IMR-90 (cell line): ENCODE data around the gene PRDM5. TPM values are rescaled to one million over a fixed set of nuclear protein-coding genes. Genes with fewer than 3 reads are reported as not detected.

Source experiments
- ATAC-seq: fragments of 200-7000 bp; cut with Tn5 transposase; 2 replicates; pipeline ENCODE4 v1.9.1; 2020; ENCODE audit warnings: low read depth, mild to moderate bottlenecking, moderate library complexity
- BruUV-seq: library from RNA; stranded (reverse); fragments of 400-500 nt; replicated peaks from 2 replicates; lab custom pipeline; 2021; lab: Mats Ljungman, UMichigan
- CTCF ChIA-PET: fragments of 300-600 bp; formaldehyde crosslinking; extraction: SDS; loops from one replicate; lab custom pipeline; 2021; ENCODE audit warnings: antibody characterized with exemption; lab: Yijun Ruan, JAX
- POLR2A ChIA-PET: fragments of 300-600 bp; sonication (Branson Sonifier 250); formaldehyde crosslinking; loops from one replicate; lab custom pipeline; 2022; ENCODE audit warnings: antibody characterized with exemption; ENCODE audit not compliant: unreplicated experiment; lab: Charles Lee
- DNase-seq: peaks from one replicate; pipeline ENCODE4 v3.0.0; 2013
- H2AFZ ChIP-seq: replicated peaks from 2 replicates; pipeline ENCODE3; 2013; ENCODE audit warnings: low read length, mild to moderate bottlenecking; ENCODE audit not compliant: poor library complexity
- H2AK5ac ChIP-seq: 2 replicates; pipeline ENCODE4 v1.6.1; 2013; ENCODE audit warnings: low read depth, low read length, inconsistent platforms
- H2AK9ac ChIP-seq: replicated peaks from 2 replicates; pipeline ENCODE3; 2013; ENCODE audit warnings: mild to moderate bottlenecking, low read depth, low read length, moderate library complexity; ENCODE audit not compliant: poor library complexity
- H2BK120ac ChIP-seq: 2 replicates; pipeline ENCODE4 v1.6.1; 2013; ENCODE audit warnings: low read depth, low read length, inconsistent platforms
- H2BK15ac ChIP-seq: 3 replicates; pipeline ENCODE4 v1.6.1; 2013; ENCODE audit warnings: low read depth, low read length, inconsistent platforms
- H2BK20ac ChIP-seq: 2 replicates; pipeline ENCODE4 v1.6.1; 2013; ENCODE audit warnings: low read depth, mild to moderate bottlenecking, inconsistent platforms, low read length, moderate library complexity
- H2BK5ac ChIP-seq: 2 replicates; pipeline ENCODE4 v1.6.1; 2013; ENCODE audit warnings: mild to moderate bottlenecking, low read depth, low read length, inconsistent platforms; ENCODE audit not compliant: poor library complexity, severe bottlenecking
- H3K14ac ChIP-seq: replicated peaks from 2 replicates; pipeline ENCODE4 v1.6.1; 2013; ENCODE audit warnings: low read depth, low read length, inconsistent platforms
- H3K18ac ChIP-seq: 2 replicates; pipeline ENCODE4 v1.6.1; 2013; ENCODE audit warnings: low read depth, low read length, control low read depth
- H3K23ac ChIP-seq: 2 replicates; pipeline ENCODE4 v1.6.1; 2013; ENCODE audit warnings: low read depth, low read length, inconsistent platforms
- H3K27ac ChIP-seq: 2 replicates; pipeline ENCODE4 v1.5.1; 2013; ENCODE audit warnings: mild to moderate bottlenecking, control low read depth, low read length; ENCODE audit not compliant: insufficient read depth
- H3K27me3 ChIP-seq: 2 replicates; pipeline ENCODE4 v1.6.1; 2013; ENCODE audit warnings: low read length; ENCODE audit not compliant: control insufficient read depth, insufficient read depth
- H3K36me3 ChIP-seq: 2 replicates; pipeline ENCODE4 v1.6.1; 2013; ENCODE audit warnings: low read length, mixed read lengths; ENCODE audit not compliant: control insufficient read depth, insufficient read depth
- H3K4ac ChIP-seq: 2 replicates; pipeline ENCODE4 v1.6.1; 2013; ENCODE audit warnings: low read depth, low read length, inconsistent platforms
- H3K4me1 ChIP-seq: 2 replicates; pipeline ENCODE4 v1.6.1; 2013; ENCODE audit warnings: low read length, mixed read lengths; ENCODE audit not compliant: control insufficient read depth, insufficient read depth
- H3K4me2 ChIP-seq: 2 replicates; pipeline ENCODE4 v1.6.1; 2013; ENCODE audit warnings: low read depth, mild to moderate bottlenecking, control low read depth, low read length, moderate library complexity
- H3K4me3 ChIP-seq: 2 replicates; pipeline ENCODE4 v1.5.1; 2013; ENCODE audit warnings: low read depth, mild to moderate bottlenecking, control low read depth, low read length, moderate library complexity; ENCODE audit not compliant: insufficient read depth
- H3K56ac ChIP-seq: 2 replicates; pipeline ENCODE4 v1.6.1; 2013; ENCODE audit warnings: low read length, inconsistent platforms; ENCODE audit not compliant: insufficient read depth; ENCODE audit errors: extremely low read depth
- H3K79me1 ChIP-seq, 2 experiments: 2 replicates each; pipeline ENCODE4 v1.6.1; 2013; ENCODE audit warnings: low read length in 2 of 2, inconsistent platforms in 1 of 2, low read depth in 1 of 2
- H3K9ac ChIP-seq: 2 replicates; pipeline ENCODE4 v1.6.1; 2013; ENCODE audit warnings: low read depth, low read length, control low read depth
- H3K9me1 ChIP-seq: 2 replicates; pipeline ENCODE4 v1.6.1; 2013; ENCODE audit warnings: low read length, inconsistent platforms; ENCODE audit not compliant: insufficient read depth
- H3K9me3 ChIP-seq: 2 replicates; pipeline ENCODE4 v1.6.1; 2013; ENCODE audit warnings: low read length; ENCODE audit not compliant: control insufficient read depth, insufficient read depth
- H4K20me1 ChIP-seq: 2 replicates; pipeline ENCODE4 v1.6.1; 2013; ENCODE audit warnings: low read length, inconsistent platforms; ENCODE audit not compliant: insufficient read depth
- H4K5ac ChIP-seq: 2 replicates; pipeline ENCODE4 v1.6.1; 2013; ENCODE audit warnings: mild to moderate bottlenecking, low read depth, low read length, control low read depth
- H4K8ac ChIP-seq, 2 experiments: 2 replicates each; pipeline ENCODE4 v1.6.1; 2013; ENCODE audit warnings: low read depth in 2 of 2, low read length in 2 of 2, control low read depth in 1 of 2, inconsistent platforms in 1 of 2
- H4K91ac ChIP-seq: 2 replicates; pipeline ENCODE4 v1.6.1; 2013; ENCODE audit warnings: low read depth, low read length, inconsistent platforms; ENCODE audit not compliant: insufficient read depth
- BHLHE40 ChIP-seq: fragments of 150-350 bp; IDR thresholded peaks from 2 replicates; pipeline ENCODE4 v1.6.1; 2016; ENCODE audit warnings: mild to moderate bottlenecking, low read depth, low read length
- CEBPB ChIP-seq: IDR thresholded peaks from 2 replicates; pipeline ENCODE4 v1.6.1; 2012; ENCODE audit warnings: low read depth, low read length, improper control_type of control experiment
- CHD1 ChIP-seq: IDR thresholded peaks from 2 replicates; pipeline ENCODE4 v1.6.1; 2012; ENCODE audit warnings: low read depth, low read length, improper control_type of control experiment
- FOS ChIP-seq: fragments of 150-350 bp; IDR thresholded peaks from 2 replicates; pipeline ENCODE4 v1.6.1; 2016; ENCODE audit warnings: low read depth, low read length
- MAFK ChIP-seq: IDR thresholded peaks from 2 replicates; pipeline ENCODE4 v1.6.1; 2012; ENCODE audit warnings: low read depth, low read length, improper control_type of control experiment
- MAZ ChIP-seq: IDR thresholded peaks from 2 replicates; pipeline ENCODE4 v1.6.1; 2012; ENCODE audit warnings: low read depth, mild to moderate bottlenecking, low read length, improper control_type of control experiment, moderate library complexity, borderline replicate concordance
- MXI1 ChIP-seq: IDR thresholded peaks from 2 replicates; pipeline ENCODE4 v1.6.1; 2012; ENCODE audit warnings: low read depth, mild to moderate bottlenecking, low read length, moderate library complexity, borderline replicate concordance
- NFE2L2 ChIP-seq: fragments of 150-350 bp; IDR thresholded peaks from 2 replicates; pipeline ENCODE4 v1.6.1; 2016; ENCODE audit warnings: low read depth, mild to moderate bottlenecking, low read length
- POLR2A ChIP-seq: IDR thresholded peaks from 2 replicates; pipeline ENCODE4 v1.6.1; 2012; ENCODE audit warnings: mild to moderate bottlenecking, low read depth, low read length
- RAD21 ChIP-seq: IDR thresholded peaks from 2 replicates; pipeline ENCODE4 v1.6.1; 2012; ENCODE audit warnings: low read length, improper control_type of control experiment
- RCOR1 ChIP-seq: IDR thresholded peaks from 2 replicates; pipeline ENCODE4 v1.6.1; 2012; ENCODE audit warnings: mild to moderate bottlenecking, low read length, improper control_type of control experiment; ENCODE audit not compliant: insufficient replicate concordance
- RFX5 ChIP-seq: IDR thresholded peaks from 2 replicates; pipeline ENCODE4 v1.8.0; 2012; ENCODE audit warnings: low read depth, mild to moderate bottlenecking, low read length, moderate library complexity
- SMC3 ChIP-seq: fragments of 150-350 bp; IDR thresholded peaks from 2 replicates; pipeline ENCODE4 v1.6.1; 2016; ENCODE audit warnings: low read depth, mild to moderate bottlenecking, antibody characterized with exemption, low read length, moderate library complexity
- WGBS, 2 experiments: methylation state at CpG; one replicate each; pipeline versions ENCODE4 v1.1.5 to v1.1.7; 2013; ENCODE audit warnings: missing lambda C conversion rate in 2 of 2; ENCODE audit not compliant: insufficient read length in 1 of 2; ENCODE audit errors: extremely low coverage in 2 of 2; 5-methylcytosine and 5-hydroxymethylcytosine counted together
- dilution Hi-C: fragments of 300-500 bp; cut with HindIII; formaldehyde crosslinking; loops from one replicate; pipeline ENCODE4 v1.14.3; 2018; ENCODE audit warnings: low sequenced_read_pairs; ENCODE audit not compliant: unreplicated experiment
- in situ Hi-C: fragments of 300-500 bp; cut with MboI; formaldehyde crosslinking; loops from 3 replicates; pipeline ENCODE4 v1.14.3; 2019; ENCODE audit warnings: low sequenced_read_pairs, inconsistent platforms, mixed read lengths
- intact Hi-C: fragments of 100-400 bp; cut with micrococcal nuclease; formaldehyde crosslinking; loops from 2 replicates; pipeline ENCODE4 v1.10.0; 2022
- polyA plus RNA-seq, 3 experiments: library from polyadenylated mRNA; depleted of rRNA; stranded (reverse); fragments of >200 nt; gene quantifications; 2 replicates each; pipeline ENCODE4 v1.2.3, GENCODE V29; 2012; ENCODE audit warnings: low replicate concordance in 1 of 3
- total RNA-seq: library from RNA; depleted of rRNA; stranded (reverse); fragments of >200 nt; gene quantifications from 2 replicates; pipeline ENCODE4 v1.2.3, GENCODE V29; 2012
- TF ChIP-seq, protein P1 (sequence below): conservative IDR thresholded peaks from 2 replicates; pipeline ENCODE4 v1.5.1; 2012; ENCODE audit warnings: mild to moderate bottlenecking, low read depth, low read length, improper control_type of control experiment
- TF ChIP-seq, protein P2 (sequence below): fragments of 150-350 bp; IDR thresholded peaks from 2 replicates; pipeline ENCODE4 v1.6.1; 2016; ENCODE audit warnings: low read depth, mild to moderate bottlenecking, low read length, moderate library complexity, borderline replicate concordance
- TF ChIP-seq, protein P3 (sequence below): fragments of 150-350 bp; IDR thresholded peaks from 2 replicates; pipeline ENCODE4 v1.6.1; 2017; ENCODE audit warnings: mild to moderate bottlenecking, antibody characterized with exemption, low read length, low read depth

Gene PRDM5
- total and polyA plus RNA-seq, 2 of the 4 experiments (the other 2 are of a cell fraction) = 4.1 to 10.8 TPM

DNA sequence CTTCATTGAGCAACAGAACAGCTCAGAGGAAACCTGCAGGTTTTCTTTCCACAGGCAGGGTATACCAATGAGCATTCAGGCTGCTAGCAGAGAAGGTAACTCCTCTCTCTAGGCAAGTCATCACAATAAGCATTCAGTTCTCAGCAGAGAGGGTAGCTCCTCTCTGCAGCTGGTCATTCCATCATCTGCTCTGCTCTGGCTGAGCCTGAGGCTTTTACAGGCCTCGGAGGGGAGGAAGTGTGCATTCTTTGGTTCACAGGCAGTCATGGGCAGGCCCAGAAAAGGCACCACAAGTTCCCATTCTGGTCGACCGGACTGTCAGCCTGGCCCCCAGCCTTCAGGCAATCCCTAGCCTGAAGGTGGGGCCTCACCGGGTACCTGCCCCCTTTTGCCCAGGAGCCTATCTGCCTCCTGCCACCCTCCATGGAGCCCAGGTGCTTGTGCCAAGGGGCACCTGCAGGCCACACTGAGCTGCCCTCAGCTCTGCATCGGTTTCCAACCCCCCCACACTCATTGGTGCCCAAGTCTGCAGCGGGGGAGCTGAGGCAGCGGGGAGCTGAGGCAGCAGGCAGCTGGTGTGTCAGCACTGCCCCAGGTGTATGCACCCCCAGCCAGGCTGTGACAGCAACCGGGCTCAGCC is 83.1 kb downstream of the PRDM5 start:
- Histone ChIP-seq H3K36me3 (no peaks in the 10 kb centered on the region), H3K4me1 (peaks cover 3% of the 10 kb centered on the region), H2BK20ac (no peak overlapping the region), H2AK9ac (no peak overlapping the region), H2BK5ac (no peak overlapping the region), H4K91ac (no peak overlapping the region), H3K4ac (no peak overlapping the region), H3K4me2 (no peak overlapping the region), H2AK5ac (no peak overlapping the region), H3K27ac (no peak overlapping the region), H3K79me1 (peaks cover 0 to 5% of the 10 kb centered on the region in 2 experiments; a peak in 1 of 4 replicates), H2BK15ac (no peak overlapping the region), H3K9me3 (no peaks in the 10 kb centered on the region), H3K56ac (no peak overlapping the region), H3K4me3 (no peak overlapping the region), H2BK120ac (no peak overlapping the region), H3K27me3 (no peaks in the 10 kb centered on the region), H4K8ac (no peak overlapping the region), H4K20me1 (no peaks in the 10 kb centered on the region), H3K14ac (no peak overlapping the region; the same call in 1 of the 2 replicates), H2AFZ (no peak overlapping the region), H3K9ac (no peak overlapping the region), H3K9me1 (0 out of 2 replicates have a peak, but pooled peaks cover 3% of the 10 kb centered on the region), H3K18ac (no peak overlapping the region), H4K5ac (no peak overlapping the region), H3K23ac (no peak overlapping the region)
- POLR2A ChIA-PET = no interaction called here
- intact Hi-C loops (no loop called here), in situ Hi-C loops (no loop called here), dilution Hi-C loops (no loop called here)
- TF ChIP-seq CHD1 (no peak), POLR2A (no peak), MAFK (no peak), BHLHE40 (no peak), NFE2L2 (no peak), CEBPB (no peak), MXI1 (no peak), MAZ (no peak), FOS (no peak), RCOR1 (no peak), RFX5 (no peak), SMC3 (no peak), RAD21 (no peak)
- TF ChIP-seq, protein P1, sequence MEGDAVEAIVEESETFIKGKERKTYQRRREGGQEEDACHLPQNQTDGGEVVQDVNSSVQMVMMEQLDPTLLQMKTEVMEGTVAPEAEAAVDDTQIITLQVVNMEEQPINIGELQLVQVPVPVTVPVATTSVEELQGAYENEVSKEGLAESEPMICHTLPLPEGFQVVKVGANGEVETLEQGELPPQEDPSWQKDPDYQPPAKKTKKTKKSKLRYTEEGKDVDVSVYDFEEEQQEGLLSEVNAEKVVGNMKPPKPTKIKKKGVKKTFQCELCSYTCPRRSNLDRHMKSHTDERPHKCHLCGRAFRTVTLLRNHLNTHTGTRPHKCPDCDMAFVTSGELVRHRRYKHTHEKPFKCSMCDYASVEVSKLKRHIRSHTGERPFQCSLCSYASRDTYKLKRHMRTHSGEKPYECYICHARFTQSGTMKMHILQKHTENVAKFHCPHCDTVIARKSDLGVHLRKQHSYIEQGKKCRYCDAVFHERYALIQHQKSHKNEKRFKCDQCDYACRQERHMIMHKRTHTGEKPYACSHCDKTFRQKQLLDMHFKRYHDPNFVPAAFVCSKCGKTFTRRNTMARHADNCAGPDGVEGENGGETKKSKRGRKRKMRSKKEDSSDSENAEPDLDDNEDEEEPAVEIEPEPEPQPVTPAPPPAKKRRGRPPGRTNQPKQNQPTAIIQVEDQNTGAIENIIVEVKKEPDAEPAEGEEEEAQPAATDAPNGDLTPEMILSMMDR = no peak
- TF ChIP-seq, protein P2, sequence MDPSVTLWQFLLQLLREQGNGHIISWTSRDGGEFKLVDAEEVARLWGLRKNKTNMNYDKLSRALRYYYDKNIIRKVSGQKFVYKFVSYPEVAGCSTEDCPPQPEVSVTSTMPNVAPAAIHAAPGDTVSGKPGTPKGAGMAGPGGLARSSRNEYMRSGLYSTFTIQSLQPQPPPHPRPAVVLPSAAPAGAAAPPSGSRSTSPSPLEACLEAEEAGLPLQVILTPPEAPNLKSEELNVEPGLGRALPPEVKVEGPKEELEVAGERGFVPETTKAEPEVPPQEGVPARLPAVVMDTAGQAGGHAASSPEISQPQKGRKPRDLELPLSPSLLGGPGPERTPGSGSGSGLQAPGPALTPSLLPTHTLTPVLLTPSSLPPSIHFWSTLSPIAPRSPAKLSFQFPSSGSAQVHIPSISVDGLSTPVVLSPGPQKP = no peak
- TF ChIP-seq, protein P3, sequence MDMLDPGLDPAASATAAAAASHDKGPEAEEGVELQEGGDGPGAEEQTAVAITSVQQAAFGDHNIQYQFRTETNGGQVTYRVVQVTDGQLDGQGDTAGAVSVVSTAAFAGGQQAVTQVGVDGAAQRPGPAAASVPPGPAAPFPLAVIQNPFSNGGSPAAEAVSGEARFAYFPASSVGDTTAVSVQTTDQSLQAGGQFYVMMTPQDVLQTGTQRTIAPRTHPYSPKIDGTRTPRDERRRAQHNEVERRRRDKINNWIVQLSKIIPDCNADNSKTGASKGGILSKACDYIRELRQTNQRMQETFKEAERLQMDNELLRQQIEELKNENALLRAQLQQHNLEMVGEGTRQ = no peak
- DNase-seq (no peak), ATAC-seq (no peak)
- CTCF ChIA-PET = no interaction called here
- WGBS, 2 experiments = 92% methylated on average over 4 of the region's 8 CpGs; no CpG with 5 or more reads in 1 of the 2 experiments
- BruUV-seq = no TSS peak
